CD4-positive, alpha-beta T cell treated with Interleukin-17A for 1 hour (primary cell): ENCODE results near the gene CFTR.

Experiments used
- DNase-seq: peaks from one replicate; pipeline ENCODE4 v3.0.0-alpha.2; 2020

CFTR gene

GRCh38 chr7:117654780-117655179 lies 175.0 kb downstream of the CFTR start:
- no peak for DNase-seq

GRCh38 chr7:117656806-117657205 lies 177.0 kb downstream of the CFTR start:
- DNase-seq = no peak

GRCh38 chr7:117659531-117660011 lies 179.7 kb downstream of the CFTR start:
- no peak for DNase-seq

- no peak for DNase-seq
Observed at GRCh38 chr7:117661328-117661727, 181.5 kb downstream of the CFTR start.

GRCh38 chr7:117664047-117664446 lies 184.2 kb downstream of the CFTR start:
- no peak for DNase-seq

DNA sequence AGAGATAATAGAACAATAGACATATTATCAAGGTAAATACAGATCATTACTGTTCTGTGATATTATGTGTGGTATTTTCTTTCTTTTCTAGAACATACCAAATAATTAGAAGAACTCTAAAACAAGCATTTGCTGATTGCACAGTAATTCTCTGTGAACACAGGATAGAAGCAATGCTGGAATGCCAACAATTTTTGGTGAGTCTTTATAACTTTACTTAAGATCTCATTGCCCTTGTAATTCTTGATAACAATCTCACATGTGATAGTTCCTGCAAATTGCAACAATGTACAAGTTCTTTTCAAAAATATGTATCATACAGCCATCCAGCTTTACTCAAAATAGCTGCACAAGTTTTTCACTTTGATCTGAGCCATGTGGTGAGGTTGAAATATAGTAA lies 185.5 kb downstream of the CFTR start:
- no peak for DNase-seq

- DNase-seq = no peak
Observed at GRCh38 chr7:117666031-117666430, 186.2 kb downstream of the CFTR start.

DNA sequence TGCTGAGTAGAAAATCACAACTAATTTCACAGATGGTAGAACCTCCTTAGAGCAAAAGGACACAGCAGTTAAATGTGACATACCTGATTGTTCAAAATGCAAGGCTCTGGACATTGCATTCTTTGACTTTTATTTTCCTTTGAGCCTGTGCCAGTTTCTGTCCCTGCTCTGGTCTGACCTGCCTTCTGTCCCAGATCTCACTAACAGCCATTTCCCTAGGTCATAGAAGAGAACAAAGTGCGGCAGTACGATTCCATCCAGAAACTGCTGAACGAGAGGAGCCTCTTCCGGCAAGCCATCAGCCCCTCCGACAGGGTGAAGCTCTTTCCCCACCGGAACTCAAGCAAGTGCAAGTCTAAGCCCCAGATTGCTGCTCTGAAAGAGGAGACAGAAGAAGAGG lies 186.9 kb downstream of the CFTR start:
- DNase-seq = no peak

DNA sequence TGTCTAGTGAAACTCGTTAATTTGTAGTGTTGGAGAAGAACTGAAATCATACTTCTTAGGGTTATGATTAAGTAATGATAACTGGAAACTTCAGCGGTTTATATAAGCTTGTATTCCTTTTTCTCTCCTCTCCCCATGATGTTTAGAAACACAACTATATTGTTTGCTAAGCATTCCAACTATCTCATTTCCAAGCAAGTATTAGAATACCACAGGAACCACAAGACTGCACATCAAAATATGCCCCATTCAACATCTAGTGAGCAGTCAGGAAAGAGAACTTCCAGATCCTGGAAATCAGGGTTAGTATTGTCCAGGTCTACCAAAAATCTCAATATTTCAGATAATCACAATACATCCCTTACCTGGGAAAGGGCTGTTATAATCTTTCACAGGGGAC lies 187.6 kb downstream of the CFTR start:
- DNase-seq = no peak

- no peak for DNase-seq
Observed at GRCh38 chr7:117669818-117670217, 190.0 kb downstream of the CFTR start.

- DNase-seq = no peak
Observed at GRCh38 chr7:117672453-117672852, 192.6 kb downstream of the CFTR start.

DNA sequence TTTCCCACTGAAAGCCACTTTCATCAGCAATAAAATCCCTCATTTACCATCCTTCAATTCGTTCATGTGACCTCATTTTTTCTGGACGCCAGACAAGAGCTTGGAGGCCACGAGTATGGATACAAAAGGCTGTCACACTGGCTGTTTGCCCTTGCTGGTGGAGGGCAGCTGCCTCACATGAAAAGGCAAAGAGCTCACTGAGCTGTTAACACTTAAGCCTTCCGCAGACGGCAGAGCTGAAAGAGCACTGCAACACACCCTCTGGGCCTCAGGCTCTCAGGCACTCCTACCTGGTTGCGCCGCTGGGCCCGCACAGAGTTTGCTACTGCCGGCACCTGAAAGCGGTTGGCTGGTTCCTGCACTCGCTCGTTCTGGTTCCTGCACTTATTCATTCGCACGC lies 193.5 kb downstream of the CFTR start:
- no peak for DNase-seq

DNA sequence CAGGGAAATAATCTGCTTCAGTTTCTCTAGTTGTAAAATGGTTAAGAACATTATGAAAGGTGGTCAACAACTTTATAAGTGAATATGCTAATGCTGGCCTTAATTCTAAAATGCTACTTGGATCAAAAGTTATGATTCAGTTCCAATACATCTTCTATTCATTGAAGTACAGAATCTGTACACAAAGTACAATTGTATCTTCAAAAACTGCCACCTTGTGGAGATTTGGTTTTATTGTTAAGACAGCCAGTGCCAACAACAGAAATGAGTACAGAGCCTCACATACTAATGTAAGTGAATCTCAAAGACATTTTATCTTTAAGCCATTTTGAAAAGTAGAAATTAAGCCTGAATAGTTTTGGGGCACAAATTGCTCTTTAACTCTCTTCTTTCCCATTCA lies 194.0 kb downstream of the CFTR start:
- DNase-seq = no peak

DNA sequence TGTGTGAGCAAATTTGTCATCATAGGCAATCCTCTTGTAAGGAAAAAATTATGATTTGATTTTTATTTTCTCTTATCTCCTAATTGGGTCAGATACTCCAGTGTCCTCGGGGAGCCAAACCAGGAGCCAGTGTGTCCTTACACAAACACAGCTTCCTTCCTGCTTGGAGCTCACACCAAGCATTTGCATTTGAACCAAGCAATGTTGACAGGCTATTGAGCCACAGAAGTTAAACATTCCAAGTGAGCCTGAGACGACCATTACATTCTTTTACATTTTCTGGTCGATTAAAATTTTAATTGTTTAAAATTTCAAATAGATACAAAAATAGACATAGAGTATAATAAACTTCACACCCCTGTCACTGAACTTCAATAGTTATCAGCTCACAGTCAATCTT lies 194.8 kb downstream of the CFTR start:
- DNase-seq = no peak

DNA sequence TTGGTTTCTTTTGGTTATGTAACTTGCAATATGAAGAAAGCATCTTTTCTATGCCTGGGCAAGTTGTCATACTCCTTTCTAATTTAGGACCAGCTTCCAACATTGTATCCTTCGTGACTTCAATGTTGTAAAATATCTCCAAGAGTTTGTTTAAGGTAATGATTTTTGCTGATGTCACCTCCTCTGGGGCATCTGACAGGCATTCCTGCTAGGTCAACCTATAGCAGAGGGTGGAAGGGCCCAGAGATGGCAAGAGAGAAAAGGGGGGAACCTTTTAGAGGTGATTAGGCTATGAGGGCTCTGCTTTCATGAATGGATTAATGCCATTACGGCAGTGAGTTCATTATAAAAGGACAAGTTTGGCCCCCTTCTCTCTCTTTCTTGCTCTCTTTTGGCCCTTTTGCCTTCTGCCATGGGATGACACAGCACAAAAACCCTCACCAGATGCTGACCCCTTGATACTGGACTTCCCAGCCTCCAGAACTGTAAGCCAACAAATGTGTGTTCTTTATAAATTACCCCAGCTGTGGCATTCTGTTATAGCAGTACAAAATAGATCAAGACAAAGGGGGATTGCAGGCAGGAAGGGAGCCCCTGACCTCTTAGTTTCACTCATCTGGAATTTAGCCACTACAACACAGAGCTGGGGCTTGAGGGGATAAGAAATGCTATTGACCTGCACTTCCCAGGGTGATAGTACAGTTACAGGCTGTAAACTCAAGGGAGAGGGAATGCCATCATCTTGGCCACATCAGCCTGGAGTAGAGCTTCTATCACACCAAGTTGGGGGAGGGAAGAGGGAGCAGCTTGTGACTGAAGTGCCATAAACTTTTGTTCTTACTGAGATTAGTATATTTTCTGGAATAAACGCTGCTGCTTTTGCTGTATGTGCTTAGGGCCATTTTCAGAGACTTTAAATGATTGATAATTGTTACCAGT lies 195.9 kb downstream of the CFTR start:
- no peak for DNase-seq

- DNase-seq = no peak
Observed at GRCh38 chr7:117679120-117679519, 199.3 kb downstream of the CFTR start.

DNA sequence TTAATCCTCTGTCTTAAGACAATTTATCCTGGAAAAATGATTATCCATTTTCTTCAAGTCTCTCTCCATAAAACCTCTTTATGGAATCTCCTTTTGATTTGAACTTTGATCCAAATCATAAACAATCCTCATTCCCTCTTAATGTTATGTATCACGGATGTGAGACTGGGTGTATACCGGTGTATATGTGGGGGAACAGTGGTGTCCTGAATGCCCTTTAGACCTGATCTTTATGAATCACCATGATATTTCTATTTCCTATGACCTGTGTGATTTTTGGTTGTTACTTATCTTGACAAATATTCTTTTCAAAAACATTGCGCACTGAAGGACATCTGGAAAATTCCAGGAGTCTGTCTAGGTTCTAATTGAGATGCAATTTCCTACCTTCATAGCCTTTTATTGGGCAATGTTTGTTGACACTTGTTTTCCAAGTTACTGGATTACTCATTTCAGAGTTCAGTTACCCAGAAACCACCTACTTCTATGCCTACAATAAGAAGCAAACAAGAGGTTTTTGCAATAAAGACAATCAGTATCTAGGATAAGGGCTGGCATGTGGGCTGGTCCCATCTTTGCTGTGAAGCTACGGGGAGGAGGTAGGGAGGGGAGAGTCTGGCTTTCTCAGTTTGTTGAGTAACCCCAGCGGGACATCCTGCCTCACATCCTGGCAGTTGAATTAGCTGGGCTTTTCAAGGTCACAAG lies 203.0 kb downstream of the CFTR start:
- DNase-seq = no peak

- DNase-seq = no peak
Observed at GRCh38 chr7:117683430-117684175, 203.8 kb downstream of the CFTR start.

GRCh38 chr7:117685795-117686194 lies 206.0 kb downstream of the CFTR start:
- no peak for DNase-seq

- DNase-seq = no peak
Observed at GRCh38 chr7:117686311-117686935, 206.6 kb downstream of the CFTR start.

DNA sequence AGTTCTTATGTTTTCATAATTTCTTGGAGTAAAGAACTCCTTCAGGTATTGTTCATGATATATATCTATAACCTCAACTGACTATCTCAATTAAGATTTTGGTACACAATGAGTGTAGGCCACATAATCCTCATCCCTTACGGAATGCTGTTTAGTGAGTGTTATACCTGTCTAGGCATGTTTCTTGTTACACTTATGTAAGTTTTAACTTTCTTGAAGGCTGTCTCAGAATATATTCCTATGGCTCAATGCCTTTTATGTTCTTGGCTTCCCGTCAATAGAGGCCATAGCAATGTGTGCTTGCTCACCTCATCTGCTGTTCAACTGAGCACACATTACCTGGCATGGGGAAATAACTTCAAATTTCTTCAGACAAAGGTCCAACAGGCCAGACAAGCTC lies 208.3 kb downstream of the CFTR start:
- no peak for DNase-seq

GRCh38 chr7:117689406-117689805 lies 209.6 kb downstream of the CFTR start:
- no peak for DNase-seq

GRCh38 chr7:117690147-117690546 lies 210.3 kb downstream of the CFTR start:
- no peak for DNase-seq
